Measurements from ENCODE around the gene SLC25A44. TPM values are rescaled to one million over a fixed set of nuclear protein-coding genes. Genes with fewer than 3 reads are reported as not detected.

Gene SLC25A44
- total RNA-seq, 4 donors from 2014 or later = 15.1 to 20.4 (median 17.2) TPM

DNA sequence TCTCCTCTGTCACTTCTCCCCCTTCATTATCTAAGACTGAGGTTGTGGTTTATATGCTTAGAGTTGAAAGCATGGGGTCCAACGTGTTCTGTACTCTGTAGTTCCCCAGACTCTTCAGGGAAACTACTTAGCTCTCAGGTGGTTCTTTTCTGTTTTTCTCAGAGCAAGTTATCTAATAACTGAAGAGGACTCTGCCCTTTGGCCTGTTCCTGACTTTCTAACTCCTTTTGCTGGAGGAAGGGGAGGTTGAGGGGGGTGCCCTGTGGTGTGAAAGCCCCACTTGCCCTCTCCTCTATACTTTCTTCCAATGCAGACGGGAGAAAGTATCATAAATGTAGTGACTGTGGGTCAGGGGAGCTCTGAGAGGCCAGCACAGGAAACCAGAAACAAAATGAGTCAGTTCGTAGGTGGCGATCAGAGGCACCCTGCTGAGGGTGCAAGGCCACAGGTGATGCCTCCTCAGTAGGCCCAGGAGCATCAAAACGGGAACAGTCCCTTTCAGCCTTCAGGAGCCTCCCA is 5.0 kb downstream of the SLC25A44 start:
- Histone ChIP-seq H3K4me1 (peaks cover 19% of the 10 kb centered on the region), H3K9me3 (no peaks in the 10 kb centered on the region), H3K27ac (no peak overlapping the region), H3K4me3 (no peak overlapping the region), H3K36me3 (peaks cover 15% of the 10 kb centered on the region), H3K27me3 (no peaks in the 10 kb centered on the region)
- whole genome bisulfite sequencing = 82% methylated on average over 5 of the region's 5 CpGs
- DNase-seq (ENCODE audit: low spot score in 2 of 2) = no peak
- TF ChIP-seq CTCF (IDR thresholded peaks at IDR 0.05) (no peak), POLR2AphosphoS5 (IDR thresholded peaks at IDR 0.05) (no peak), POLR2A (IDR thresholded peaks at IDR 0.05) (no peak), EP300 (IDR thresholded peaks at IDR 0.05) (no peak)

- Histone ChIP-seq H3K27ac (no peak overlapping the region), H3K4me1 (peaks cover 10% of the 10 kb centered on the region), H3K27me3 (no peaks in the 10 kb centered on the region), H3K36me3 (peaks cover 15% of the 10 kb centered on the region), H3K4me3 (no peak overlapping the region), H3K9me3 (no peaks in the 10 kb centered on the region)
- 94% methylated on average over 8 of the region's 8 CpGs for WGBS
- no peak for TF ChIP-seq CTCF (IDR thresholded peaks at IDR 0.05)
- TF ChIP-seq POLR2AphosphoS5 (IDR thresholded peaks at IDR 0.05) = no peak
- TF ChIP-seq EP300 (IDR thresholded peaks at IDR 0.05) = no peak
- no peak for TF ChIP-seq POLR2A (IDR thresholded peaks at IDR 0.05)
- DNase-seq (ENCODE audit: low spot score in 2 of 2) = no peak
Measured at GRCh38 chr1:156200044-156200443, 6.1 kb downstream of the SLC25A44 start.

GRCh38 chr1:156203331-156203730 is 9.4 kb downstream of the SLC25A44 start:
- no peak overlapping the region for H3K4me3 ChIP-seq
- H3K4me1 ChIP-seq = peaks cover 3% of the 10 kb centered on the region
- TF ChIP-seq CTCF (IDR thresholded peaks at IDR 0.05) (no peak), POLR2AphosphoS5 (IDR thresholded peaks at IDR 0.05) (no peak), POLR2A (IDR thresholded peaks at IDR 0.05) (no peak), EP300 (IDR thresholded peaks at IDR 0.05) (no peak)
- H3K9me3 ChIP-seq = no peaks in the 10 kb centered on the region
- H3K27me3 ChIP-seq = no peaks in the 10 kb centered on the region
- H3K27ac ChIP-seq = no peak overlapping the region
- peaks cover 36% of the 10 kb centered on the region for H3K36me3 ChIP-seq
- DNase-seq (ENCODE audit: low spot score in 2 of 2) = no peak

DNA sequence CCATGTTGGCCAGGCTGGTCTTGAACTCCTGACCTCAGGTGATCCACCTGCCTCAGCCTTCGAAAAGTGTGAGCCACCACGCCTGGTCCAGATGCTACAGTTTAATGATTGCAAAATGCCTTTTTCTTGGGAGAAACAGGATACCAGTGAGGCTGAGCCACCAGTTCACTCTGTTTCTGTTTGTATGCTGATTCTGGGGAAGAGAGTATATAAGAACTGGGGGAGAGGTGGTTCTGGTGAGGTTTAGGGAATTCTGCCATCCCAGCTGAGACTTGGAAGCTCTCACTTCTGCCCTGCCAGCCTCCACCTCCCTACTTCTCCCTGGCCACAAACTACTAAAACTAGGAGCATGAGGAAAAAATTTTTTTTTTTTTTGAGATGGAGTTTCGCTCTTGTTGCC is 10.8 kb downstream of the SLC25A44 start:
- WGBS = 88% methylated on average over 3 of the region's 3 CpGs
- H3K36me3 ChIP-seq = peaks cover 41% of the 10 kb centered on the region

DNA sequence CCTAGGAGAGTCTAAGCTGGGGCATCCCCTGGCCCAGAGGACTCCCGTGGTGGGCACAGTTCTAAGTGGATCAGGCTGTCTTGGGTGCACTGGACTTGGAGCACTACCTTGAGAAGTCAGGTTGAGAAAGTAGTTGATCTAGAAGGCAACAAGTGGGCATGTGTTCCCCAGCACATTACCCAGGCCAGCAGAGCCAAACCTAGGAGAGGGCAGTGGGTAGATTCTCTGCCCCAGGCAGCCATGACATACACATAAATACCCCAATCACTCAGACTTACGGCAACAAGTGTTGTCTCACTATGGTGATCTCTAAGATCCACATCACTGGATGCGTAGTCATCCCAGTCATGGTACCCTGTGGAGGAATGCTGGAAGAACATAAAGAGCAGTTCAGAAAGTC is 17.3 kb downstream of the SLC25A44 start:
- TF ChIP-seq CTCF (IDR thresholded peaks at IDR 0.05) (no peak), POLR2A (IDR thresholded peaks at IDR 0.05) (no peak), EP300 (IDR thresholded peaks at IDR 0.05) (no peak), POLR2AphosphoS5 (IDR thresholded peaks at IDR 0.05) (no peak)
- DNase-seq (ENCODE audit: low spot score in 2 of 2) = no peak
- Histone ChIP-seq H3K36me3 (peaks cover 42% of the 10 kb centered on the region), H3K4me3 (no peak overlapping the region), H3K4me1 (peaks cover 24% of the 10 kb centered on the region), H3K27me3 (no peaks in the 10 kb centered on the region), H3K9me3 (no peaks in the 10 kb centered on the region), H3K27ac (no peak overlapping the region)
- 94% methylated on average over 2 of the region's 3 CpGs for WGBS

More for the DNA sequence above, 10.8 kb downstream of the SLC25A44 start:
- H3K4me3 ChIP-seq = no peak overlapping the region
- no peak overlapping the region for H3K27ac ChIP-seq
- H3K9me3 ChIP-seq = no peaks in the 10 kb centered on the region
- peaks cover 3% of the 10 kb centered on the region for H3K4me1 ChIP-seq
- TF ChIP-seq EP300 (IDR thresholded peaks at IDR 0.05) = no peak
- TF ChIP-seq POLR2AphosphoS5 (IDR thresholded peaks at IDR 0.05) = no peak
- TF ChIP-seq POLR2A (IDR thresholded peaks at IDR 0.05) = no peak
- TF ChIP-seq CTCF (IDR thresholded peaks at IDR 0.05) = no peak
- no peaks in the 10 kb centered on the region for H3K27me3 ChIP-seq
- DNase-seq (ENCODE audit: low spot score in 2 of 2) = no peak
